Effector CD4-positive, alpha-beta T cell (primary cell): ENCODE measurements around the gene SEPTIN11.

ENCODE experiments used
- DNase-seq: peaks from one replicate; pipeline ENCODE4 v3.0.0-alpha.2; 2020
- total RNA-seq: gene quantifications from one replicate; lab custom pipeline; 2026; lab: John Stamatoyannopoulos, UW

The SEPTIN11 gene
- total RNA-seq, result 41.1 reads per million, percentile 64 among the genes with 10 or more reads in this experiment

GRCh38 chr4:76949276-76950051 lies at the start of gene SEPTIN11:
Gene SEPTIN11, plus strand, starts transcription at chr4:76949752. Its CDS starts 152 bp downstream, at chr4:76949904.
- DNase-seq, result peak; percentile 77

GRCh38 chr4:76902233-76902890 lies 47.2 kb upstream of the SEPTIN11 start:
- DNase-seq, result no peak

DNA sequence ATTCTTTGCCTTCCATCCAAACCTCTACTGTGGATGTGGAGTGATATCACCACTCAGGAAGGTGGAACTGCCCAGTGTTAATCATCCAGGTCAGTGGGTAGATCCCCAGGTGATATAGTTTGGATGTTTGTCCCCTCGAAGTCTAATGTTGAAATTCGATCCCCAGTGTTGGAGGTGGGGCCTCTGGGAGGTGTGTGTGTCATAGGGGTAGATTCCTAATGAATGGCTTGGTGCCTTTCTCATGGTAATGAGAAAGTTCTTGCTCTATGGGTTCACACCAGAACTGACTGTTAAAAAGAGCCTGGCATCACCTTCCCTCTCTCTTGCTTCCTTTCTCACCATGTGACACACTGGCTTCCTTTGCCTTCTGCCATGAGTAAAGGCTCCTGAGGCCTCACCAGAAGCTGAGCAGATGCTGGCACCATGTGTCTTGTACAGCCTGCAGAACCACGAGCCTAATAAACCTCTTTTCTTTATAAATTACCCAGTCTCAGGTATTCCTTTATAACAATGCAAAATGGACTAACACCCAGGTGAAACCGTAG lies 44.8 kb upstream of the SEPTIN11 start:
- DNase-seq, result no peak

DNA sequence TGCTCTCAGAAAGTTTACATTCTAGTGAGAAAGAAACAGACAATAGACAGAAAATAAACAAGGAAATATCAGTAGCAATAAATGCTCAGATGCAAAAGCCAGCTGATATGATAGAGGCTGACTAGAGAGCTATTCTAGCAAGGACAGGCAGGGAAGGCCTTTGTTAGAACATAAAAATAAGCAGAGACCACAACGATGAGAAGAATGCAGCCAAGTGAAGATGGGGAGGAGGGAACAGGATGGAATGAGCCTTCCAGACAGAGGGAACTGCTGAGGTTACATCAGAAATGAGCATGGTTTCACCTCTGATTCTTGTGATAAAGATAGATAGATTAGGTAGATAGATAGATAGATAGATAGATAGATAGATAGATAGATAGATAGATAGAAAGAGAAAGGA lies 44.0 kb upstream of the SEPTIN11 start:
- DNase-seq, result no peak

DNA sequence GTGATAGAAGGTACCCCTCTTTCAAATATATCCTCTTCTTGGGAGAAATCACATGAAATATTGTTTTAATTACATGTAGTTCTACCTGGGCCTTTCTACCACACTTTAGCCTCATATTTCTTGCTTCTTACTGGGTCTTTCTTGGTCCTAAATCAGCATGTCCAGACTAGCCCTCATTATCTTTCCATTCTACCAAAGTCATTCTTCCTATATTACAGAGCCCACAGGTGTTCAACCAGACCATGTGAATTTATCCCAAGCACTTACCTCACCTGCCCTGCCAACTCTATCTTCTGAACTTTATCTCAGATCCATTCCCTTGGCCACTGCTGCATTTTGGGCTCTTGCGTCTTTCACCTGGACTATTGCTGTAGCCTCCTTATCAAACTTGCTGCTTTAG lies 39.8 kb upstream of the SEPTIN11 start:
- no peak for DNase-seq

DNA sequence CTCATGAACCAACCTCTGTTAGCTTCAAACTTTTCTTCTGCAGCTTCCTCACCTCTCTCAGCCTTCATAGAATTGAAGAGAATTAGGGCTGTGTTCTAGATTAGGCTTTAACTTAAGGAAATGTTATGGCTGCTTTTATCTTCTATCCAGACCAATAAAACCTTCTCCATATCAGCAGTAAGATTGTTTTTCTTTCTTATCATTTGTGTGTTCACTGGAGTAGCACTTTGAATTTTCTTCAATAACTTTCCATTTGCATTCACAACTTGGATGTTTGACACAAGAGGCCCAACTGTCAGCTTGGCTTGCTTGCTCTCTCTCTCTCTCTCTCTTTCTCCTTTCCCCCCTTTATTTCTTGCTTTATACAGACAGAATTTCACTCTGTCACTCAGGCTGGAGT lies 28.8 kb upstream of the SEPTIN11 start:
- DNase-seq, result no peak

GRCh38 chr4:76923619-76924357 lies 25.8 kb upstream of the SEPTIN11 start:
- DNase-seq, result no peak

DNA sequence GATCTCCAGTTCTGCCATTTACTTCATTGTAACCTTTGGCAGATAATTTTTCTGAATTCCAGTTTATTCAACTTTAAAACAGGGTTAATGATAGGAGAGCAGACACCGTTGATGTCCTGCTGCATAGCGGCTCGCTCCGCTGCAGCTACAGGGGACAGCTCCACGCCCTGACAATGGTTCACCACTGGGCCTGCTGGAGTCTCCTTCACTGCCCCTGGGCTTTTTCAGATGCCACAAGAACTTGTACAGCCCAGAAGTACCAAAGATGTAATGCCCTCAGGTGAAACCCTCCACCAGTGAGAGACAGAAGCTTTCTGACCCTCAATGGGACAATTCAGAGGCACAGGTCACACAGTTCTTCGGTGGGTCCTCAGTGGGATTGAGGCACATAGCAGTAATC lies 22.7 kb upstream of the SEPTIN11 start:
- no peak for DNase-seq

DNA sequence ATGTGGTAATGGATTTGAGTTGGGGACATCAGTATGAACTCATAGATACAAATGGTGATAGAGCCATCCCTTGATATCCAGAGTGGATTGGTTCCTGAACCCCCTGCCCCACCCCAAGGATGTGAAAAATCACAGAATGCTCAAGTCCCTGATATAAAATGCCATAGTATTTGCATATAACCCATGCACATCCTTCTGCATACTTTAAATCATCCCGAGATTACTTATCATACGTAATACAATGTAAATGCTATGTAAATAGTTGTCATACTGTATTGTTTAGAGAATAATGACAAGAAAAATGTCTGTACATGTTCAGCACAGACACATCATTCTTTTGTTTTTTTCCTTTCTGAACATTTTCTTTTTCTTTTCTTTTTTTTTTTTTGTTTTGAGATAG lies 18.9 kb upstream of the SEPTIN11 start:
- no peak for DNase-seq

- no peak for DNase-seq
Measured at GRCh38 chr4:76931087-76931486, 18.5 kb upstream of the SEPTIN11 start.

GRCh38 chr4:76931576-76932276 lies 17.8 kb upstream of the SEPTIN11 start:
- DNase-seq, result no peak

DNA sequence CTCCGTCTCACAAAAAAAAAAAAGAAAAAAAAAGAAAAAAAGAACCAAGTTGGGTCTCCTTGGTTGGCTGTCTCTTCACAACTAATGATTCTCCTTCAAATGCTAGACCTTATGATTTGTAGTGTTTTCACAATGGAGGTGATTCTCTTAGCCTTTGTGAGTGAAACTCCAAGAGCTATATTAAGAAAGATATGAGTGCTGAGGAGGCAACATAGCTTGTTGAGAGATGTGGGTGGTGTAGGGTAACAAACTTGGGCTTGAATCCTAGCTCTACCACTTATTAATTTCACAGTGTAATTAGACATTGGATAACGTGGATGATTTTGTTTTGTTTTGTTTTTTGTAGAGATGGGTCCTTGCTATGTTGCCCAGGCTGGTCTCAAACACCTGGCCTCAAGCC lies 10.4 kb upstream of the SEPTIN11 start:
- no peak for DNase-seq

DNA sequence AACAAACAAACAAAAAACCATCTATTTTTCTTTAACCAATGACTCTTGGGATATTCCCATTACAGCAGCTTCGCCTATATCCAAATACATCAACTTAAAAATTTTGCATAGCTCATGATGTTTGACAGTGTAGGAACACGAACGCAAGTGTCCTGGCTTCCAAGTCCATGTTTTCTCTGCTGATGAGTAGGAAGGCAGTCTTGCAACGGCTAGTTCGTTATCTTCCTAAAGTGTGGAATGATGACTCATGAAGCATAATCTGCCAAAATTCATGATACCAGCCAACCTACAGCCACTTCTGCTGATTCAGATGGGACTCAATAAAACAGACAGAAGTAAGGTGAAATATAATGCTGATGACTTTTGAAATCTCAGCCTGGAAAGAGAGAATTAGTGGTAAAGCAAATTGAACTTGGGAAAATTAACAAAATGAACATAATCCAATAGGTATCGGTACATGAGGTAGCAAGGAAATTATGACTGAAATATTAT lies 6.4 kb upstream of the SEPTIN11 start:
- no peak for DNase-seq

DNA sequence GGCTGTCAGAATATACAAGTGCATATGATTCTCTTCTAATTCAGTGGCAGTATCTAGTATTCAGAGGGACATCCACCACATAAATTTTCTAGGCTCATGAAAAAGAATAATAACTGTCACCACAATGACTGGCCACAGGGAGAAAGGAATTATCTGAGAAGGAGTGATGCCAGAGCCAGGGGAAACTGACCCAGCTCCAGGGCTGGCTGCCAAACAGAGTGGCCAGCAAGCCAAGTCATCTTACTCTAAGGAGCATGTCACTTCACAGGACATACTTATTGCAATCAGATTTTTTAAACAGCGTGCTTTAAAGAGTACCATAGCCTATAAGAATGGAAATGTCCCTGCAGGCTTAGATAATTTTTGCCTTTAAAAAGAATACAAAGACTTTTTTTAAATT lies 5.8 kb upstream of the SEPTIN11 start:
- DNase-seq, result no peak

DNA sequence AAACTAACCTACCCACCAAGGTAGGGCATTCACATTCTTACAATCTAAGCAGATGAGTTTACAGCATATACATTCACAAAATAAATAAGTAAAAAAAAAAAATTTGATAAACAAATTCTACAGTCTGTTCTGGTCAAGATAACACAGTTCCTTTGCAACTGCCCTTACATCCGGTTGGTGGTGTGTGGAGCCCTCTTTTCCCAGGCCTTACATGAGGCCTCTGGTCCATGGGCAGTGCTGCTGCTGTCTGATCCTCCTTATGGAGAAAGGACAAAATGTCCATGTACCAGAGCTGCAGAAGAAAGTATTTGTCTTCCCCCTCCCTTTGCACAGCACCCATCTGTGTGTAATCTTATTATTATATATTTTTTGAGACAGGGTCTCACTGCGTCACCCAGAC lies 2.2 kb upstream of the SEPTIN11 start:
- no peak for DNase-seq

GRCh38 chr4:76948443-76949275 lies 893 bp upstream of the SEPTIN11 start:
- peak; percentile 57 for DNase-seq

DNA sequence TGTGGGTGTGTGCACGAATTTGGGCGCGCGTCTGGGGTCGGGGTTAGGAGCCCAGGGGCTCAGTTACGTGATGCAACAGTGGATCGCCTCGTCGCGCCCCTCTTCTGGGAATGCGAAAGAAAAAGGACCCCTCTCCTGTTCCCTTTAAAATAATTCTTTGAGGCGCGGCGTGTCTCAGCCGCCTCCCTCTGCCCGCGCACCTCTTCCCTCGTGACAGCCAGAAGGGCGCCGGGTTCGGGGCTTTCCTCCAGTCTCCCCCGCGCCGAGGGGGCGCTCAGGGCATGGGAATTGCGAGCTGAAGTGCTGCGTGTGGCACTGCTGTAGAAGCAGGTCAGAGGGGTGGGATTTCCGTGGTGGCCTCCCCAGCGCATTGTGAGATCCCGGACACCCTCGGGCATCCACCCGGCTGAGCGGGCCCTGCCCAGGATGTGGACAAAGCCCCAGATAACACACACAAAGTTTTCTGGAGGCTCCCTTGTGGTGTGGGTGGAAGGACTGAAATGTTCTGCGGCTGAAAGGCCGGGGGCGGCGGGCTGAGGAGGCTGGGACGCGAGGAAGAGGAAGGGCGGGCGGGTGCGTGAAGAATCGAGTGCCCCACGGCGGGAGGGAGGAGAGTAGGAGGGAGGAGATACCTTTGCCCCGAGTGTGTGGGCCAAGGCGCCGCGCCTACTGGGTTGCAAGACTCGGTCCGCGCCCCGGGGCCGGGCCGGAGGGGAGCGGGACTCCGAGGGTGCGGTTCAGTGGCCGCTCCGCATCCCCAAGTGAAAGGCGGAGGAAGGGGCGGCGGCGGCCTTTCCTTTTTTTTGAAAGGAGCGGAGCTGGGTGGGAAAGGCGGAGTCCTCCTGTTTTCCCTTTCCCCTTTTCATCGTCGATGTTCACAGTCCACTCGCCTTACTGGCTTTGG lies 752 bp downstream of the SEPTIN11 start:
- DNase-seq, result peak; percentile 32

DNA sequence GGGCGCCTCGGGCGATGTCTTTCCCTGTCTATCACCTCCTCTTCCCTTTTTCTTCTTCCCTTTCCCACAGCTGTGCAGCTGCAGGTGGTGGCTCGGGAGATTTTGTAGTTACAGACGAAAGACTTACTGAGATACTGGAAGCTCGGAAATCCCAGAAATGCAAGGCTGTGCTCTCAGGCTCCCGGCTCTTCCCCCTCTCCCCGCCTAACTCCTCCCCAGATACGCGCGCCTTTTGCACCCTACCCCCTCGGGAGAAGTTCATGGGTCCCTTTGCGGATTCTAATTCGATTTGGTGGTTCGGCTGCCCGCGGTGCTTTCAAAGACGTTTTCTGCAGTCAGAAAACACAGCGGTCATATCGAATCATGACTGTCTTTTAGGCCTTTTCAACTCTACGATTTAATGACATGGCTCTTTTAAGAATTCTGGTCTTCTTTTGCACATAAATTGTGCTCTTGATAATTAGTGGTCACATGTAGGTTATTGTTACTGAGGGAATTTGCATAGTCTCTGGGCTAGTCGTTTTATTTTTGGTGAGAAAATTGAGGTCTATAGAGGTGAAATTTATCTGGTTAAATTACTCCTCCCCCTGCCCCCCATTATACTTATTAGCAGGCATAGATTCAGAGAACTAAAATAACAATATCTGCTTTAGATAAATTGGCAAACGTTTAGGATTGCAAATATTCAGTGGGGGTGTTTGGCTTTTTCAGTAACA lies 1.6 kb downstream of the SEPTIN11 start:
- no peak for DNase-seq

DNA sequence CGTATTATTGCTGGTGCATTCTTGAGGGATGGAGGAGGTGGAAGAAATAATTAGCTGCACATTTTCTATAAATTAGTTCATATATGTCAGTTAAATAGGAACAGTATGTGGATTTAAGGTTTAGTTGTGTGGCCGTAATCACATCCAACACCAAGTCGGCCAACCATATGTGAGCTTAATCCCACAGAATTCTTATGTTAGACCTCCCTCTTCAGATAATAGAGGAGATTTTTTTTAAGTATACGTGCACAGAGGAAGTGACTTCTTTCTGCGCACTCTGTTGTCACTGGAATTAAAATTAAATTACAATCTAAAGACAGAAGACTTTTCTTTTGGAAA lies 2.1 kb downstream of the SEPTIN11 start:
- DNase-seq, result no peak

DNA sequence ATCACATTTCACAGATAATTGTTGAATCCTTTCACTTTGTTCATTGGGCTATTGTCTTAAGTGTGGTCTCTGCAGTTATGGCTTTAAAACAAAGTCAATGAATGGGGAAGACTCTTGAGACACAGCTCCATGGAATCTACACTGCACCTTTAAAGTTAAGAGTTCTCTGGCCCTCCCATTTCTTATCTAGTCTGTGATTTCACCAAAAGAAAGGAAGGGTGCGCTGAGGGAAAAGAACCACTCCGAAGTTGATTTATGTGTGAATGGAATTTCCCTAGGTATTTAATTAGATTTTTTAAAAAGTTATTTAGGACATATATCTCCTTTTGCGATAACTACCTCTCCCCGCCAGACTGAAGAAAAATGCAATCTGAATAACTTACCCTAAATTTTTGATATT lies 2.5 kb downstream of the SEPTIN11 start:
- no peak for DNase-seq
